NCI-H524 (cell line): ENCODE data around the gene CD164L2.
"Not testable (repeated sequence)": the region's sequence is repeated elsewhere in the genome, so short reads cannot be mapped to it uniquely, and the experiment has no call there.

Source experiments
- DNase-seq, 2 experiments: peaks; one replicate each; lab custom pipeline; 2025; lab: John Stamatoyannopoulos, UW

CD164L2 gene

GRCh38 chr1:27383039-27383605 is at the start of gene CD164L2:
Gene CD164L2 (minus strand): TSS chr1:27383333. CDS start chr1:27383239, 94 bp downstream.
- DNase-seq = no peak

- not testable (repeated sequence) for DNase-seq
These were observed 49.6 kb upstream of the CD164L2 start for GRCh38 chr1:27432725-27433124.

- peak; percentile 4 to 23 for DNase-seq
These were observed 48.4 kb upstream of the CD164L2 start for GRCh38 chr1:27431601-27431940.

- DNase-seq = no peak
These were observed 47.9 kb upstream of the CD164L2 start for GRCh38 chr1:27430903-27431600.

GRCh38 chr1:27429029-27429425 is 45.9 kb upstream of the CD164L2 start:
- no peak for DNase-seq

GRCh38 chr1:27428316-27429028 is 45.3 kb upstream of the CD164L2 start:
- DNase-seq = peak; percentile 29 to 79

- DNase-seq = no peak
These were observed 44.7 kb upstream of the CD164L2 start for GRCh38 chr1:27427816-27428315.

- no peak for DNase-seq
These were observed 44.2 kb upstream of the CD164L2 start for GRCh38 chr1:27427329-27427728.

- DNase-seq = no peak
These were observed 40.6 kb upstream of the CD164L2 start for GRCh38 chr1:27423709-27424108.

- DNase-seq = no peak
These were observed 35.4 kb upstream of the CD164L2 start for GRCh38 chr1:27418326-27419185.

GRCh38 chr1:27417713-27418112 is 34.6 kb upstream of the CD164L2 start:
- no peak for DNase-seq

- peak; percentile 24 to 64 for DNase-seq
These were observed 33.4 kb upstream of the CD164L2 start for GRCh38 chr1:27416387-27417111.

- no peak for DNase-seq
These were observed 31.0 kb upstream of the CD164L2 start for GRCh38 chr1:27414091-27414490.

GRCh38 chr1:27413004-27413403 is 29.9 kb upstream of the CD164L2 start:
- no peak for DNase-seq

- DNase-seq = no peak
These were observed 29.4 kb upstream of the CD164L2 start for GRCh38 chr1:27412502-27412901.

- DNase-seq = no peak
These were observed 27.6 kb upstream of the CD164L2 start for GRCh38 chr1:27410709-27411108.

- no peak for DNase-seq
These were observed 26.5 kb upstream of the CD164L2 start for GRCh38 chr1:27409669-27410068.

GRCh38 chr1:27408151-27408550 is 25.0 kb upstream of the CD164L2 start:
- no peak for DNase-seq

- not testable (repeated sequence) for DNase-seq
These were observed 23.7 kb upstream of the CD164L2 start for GRCh38 chr1:27406791-27407190.

GRCh38 chr1:27406362-27406680 is 23.2 kb upstream of the CD164L2 start:
- DNase-seq = no peak

- DNase-seq = not testable (repeated sequence)
These were observed 22.6 kb upstream of the CD164L2 start for GRCh38 chr1:27405598-27406361.
